Esophagus squamous epithelium (tissue), 4 donors: Measurements from ENCODE around the gene TMEM61.

Experiments used
- POLR2A ChIP-seq, 4 donors: fragments of 450-650 bp; IDR thresholded peaks; one replicate each; pipeline ENCODE4 v1.6.1; 2017; ENCODE audit warnings: antibody characterized with exemption in 4 of 4, mild to moderate bottlenecking in 4 of 4, moderate library complexity in 3 of 4
- TF ChIP-seq, protein P1 (sequence below), 6 experiments: fragments of 450-650 bp in 4 of 6; fragments of 200-600 bp in 2 of 6; sonication (generic) in 2 of 6; IDR thresholded peaks; one replicate each; pipeline ENCODE4 v1.5.1; 2016 to 2019; ENCODE audit warnings: antibody characterized with exemption in 6 of 6, mild to moderate bottlenecking in 4 of 6, moderate library complexity in 4 of 6

DNA sequence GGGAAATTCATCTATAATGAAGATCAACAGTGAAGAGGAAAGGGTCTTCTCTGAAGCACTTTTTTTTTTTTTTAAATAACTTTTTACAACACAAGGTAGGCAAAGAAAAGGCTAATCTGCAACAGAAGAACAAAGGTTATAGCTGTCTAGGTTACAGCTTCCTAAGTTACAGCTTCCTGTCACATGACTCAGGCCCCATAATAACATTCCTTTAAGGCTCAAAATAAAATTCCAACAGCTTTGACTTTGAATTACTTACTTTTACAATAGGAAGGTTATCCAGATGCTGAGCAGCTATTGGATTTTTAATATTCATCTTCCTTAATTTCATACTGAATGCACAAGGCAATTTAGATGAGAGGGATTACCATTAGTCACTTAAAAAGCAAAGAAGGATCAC lies 40.4 kb upstream of the TMEM61 start:
- TF ChIP-seq POLR2A (IDR thresholded peaks at IDR 0.05) = no peak
- TF ChIP-seq, protein P1, sequence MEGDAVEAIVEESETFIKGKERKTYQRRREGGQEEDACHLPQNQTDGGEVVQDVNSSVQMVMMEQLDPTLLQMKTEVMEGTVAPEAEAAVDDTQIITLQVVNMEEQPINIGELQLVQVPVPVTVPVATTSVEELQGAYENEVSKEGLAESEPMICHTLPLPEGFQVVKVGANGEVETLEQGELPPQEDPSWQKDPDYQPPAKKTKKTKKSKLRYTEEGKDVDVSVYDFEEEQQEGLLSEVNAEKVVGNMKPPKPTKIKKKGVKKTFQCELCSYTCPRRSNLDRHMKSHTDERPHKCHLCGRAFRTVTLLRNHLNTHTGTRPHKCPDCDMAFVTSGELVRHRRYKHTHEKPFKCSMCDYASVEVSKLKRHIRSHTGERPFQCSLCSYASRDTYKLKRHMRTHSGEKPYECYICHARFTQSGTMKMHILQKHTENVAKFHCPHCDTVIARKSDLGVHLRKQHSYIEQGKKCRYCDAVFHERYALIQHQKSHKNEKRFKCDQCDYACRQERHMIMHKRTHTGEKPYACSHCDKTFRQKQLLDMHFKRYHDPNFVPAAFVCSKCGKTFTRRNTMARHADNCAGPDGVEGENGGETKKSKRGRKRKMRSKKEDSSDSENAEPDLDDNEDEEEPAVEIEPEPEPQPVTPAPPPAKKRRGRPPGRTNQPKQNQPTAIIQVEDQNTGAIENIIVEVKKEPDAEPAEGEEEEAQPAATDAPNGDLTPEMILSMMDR (IDR thresholded peaks at IDR 0.05) = no peak
